Measurements from ENCODE around the gene TMED10. TPM values are rescaled to one million over a fixed set of nuclear protein-coding genes. Genes with fewer than 3 reads are reported as not detected.

Gene TMED10
- total and polyA plus RNA-seq, 2 of the 13 experiments (the other 11 are each of a cell fraction or from before 2014, with no cell fraction given): 311 to 377 TPM

DNA sequence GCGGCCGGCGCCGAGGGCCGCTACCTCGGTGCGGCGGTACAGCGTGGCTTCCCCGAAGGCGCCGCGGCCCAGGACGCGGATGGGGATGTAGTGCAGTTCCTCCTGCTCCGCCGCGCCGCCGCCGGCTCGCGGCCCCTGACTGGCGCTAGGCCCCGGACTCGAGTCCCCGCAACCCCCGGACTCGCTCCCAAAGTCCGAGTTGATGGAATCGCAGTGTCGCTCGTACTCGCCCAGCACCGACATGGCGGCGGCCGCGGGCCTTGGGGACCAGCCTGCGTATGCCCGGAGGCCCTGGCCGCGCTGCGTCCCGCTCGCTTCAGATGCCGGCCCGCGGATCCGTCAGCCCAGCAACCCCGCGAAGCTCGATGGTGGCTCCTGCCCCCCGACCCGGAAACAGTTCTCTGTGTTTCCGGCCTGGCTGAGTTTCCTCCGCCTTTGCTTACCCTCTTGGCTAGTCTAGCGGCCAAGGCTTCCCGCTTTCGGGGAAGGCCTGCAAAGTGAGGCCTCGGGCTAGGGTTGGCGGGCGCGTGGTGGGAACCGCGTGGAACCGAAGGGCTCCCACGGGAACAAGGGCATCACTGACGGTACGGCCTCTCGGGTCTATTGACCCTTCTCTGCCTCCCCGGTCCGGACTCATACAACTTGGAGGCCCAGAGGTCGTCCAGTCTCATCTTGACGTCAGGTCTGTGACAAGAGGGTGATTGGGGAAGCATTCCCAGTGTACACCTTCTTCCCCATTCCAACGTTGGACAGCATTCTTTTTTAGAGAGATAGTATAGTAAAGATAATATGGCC is 49.5 kb downstream of the TMED10 start, which contains the start of gene NEK9 (continued):
- TF ChIP-seq, protein P1, sequence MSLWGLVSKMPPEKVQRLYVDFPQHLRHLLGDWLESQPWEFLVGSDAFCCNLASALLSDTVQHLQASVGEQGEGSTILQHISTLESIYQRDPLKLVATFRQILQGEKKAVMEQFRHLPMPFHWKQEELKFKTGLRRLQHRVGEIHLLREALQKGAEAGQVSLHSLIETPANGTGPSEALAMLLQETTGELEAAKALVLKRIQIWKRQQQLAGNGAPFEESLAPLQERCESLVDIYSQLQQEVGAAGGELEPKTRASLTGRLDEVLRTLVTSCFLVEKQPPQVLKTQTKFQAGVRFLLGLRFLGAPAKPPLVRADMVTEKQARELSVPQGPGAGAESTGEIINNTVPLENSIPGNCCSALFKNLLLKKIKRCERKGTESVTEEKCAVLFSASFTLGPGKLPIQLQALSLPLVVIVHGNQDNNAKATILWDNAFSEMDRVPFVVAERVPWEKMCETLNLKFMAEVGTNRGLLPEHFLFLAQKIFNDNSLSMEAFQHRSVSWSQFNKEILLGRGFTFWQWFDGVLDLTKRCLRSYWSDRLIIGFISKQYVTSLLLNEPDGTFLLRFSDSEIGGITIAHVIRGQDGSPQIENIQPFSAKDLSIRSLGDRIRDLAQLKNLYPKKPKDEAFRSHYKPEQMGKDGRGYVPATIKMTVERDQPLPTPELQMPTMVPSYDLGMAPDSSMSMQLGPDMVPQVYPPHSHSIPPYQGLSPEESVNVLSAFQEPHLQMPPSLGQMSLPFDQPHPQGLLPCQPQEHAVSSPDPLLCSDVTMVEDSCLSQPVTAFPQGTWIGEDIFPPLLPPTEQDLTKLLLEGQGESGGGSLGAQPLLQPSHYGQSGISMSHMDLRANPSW (CRISPR knock-in tag; IDR thresholded peaks at IDR 0.05; ENCODE audit: borderline replicate concordance): peak; percentile 40; the same call in 1 of the 2 replicates
- TF ChIP-seq NFYB (CRISPR knock-in tag; IDR thresholded peaks at IDR 0.05) (no peak; the same call in 1 of the 2 replicates), HOXA7 (CRISPR knock-in tag; IDR thresholded peaks at IDR 0.05) (no peak), MAFF (IDR thresholded peaks at IDR 0.05; ENCODE audit: low read depth, low read length) (no peak), ZC3H13 (CRISPR knock-in tag; IDR thresholded peaks at IDR 0.05) (peak; percentile 71; the same call in 1 of the 2 replicates), ZNF780A (CRISPR knock-in tag; IDR thresholded peaks at IDR 0.05) (peak; percentile 78; the same call in 1 of the 2 replicates), ZFP82 (CRISPR knock-in tag; IDR thresholded peaks at IDR 0.05; ENCODE audit: borderline replicate concordance) (no peak), TP53 (CRISPR knock-in tag; conservative IDR thresholded peaks at IDR 0.05) (peak; percentile 73; the same call in 1 of the 2 replicates), EZH2 (conservative IDR thresholded peaks at IDR 0.05; ENCODE audit: low read depth, low read length) (no peak), ZBTB7A (CRISPR knock-in tag; IDR thresholded peaks at IDR 0.05) (peak; percentile 85; the same call in 1 of the 2 replicates), TAF1 (CRISPR knock-in tag; IDR thresholded peaks at IDR 0.05) (peak; percentile 96), NFIC (IDR thresholded peaks at IDR 0.05; ENCODE audit: low read length) (no peak), ZSCAN22 (CRISPR knock-in tag; IDR thresholded peaks at IDR 0.05) (0 out of 2 replicates have a peak, but pooled peaks have one; percentile 42), DPF2 (CRISPR knock-in tag; IDR thresholded peaks at IDR 0.05; ENCODE audit: borderline replicate concordance, low read depth) (no peak), POLR2G (IDR thresholded peaks at IDR 0.05; ENCODE audit: low read depth, low read length) (peak; percentile 98), HDAC1 (CRISPR knock-in tag; IDR thresholded peaks at IDR 0.05) (peak; percentile 64)
- TF ChIP-seq, protein P2, sequence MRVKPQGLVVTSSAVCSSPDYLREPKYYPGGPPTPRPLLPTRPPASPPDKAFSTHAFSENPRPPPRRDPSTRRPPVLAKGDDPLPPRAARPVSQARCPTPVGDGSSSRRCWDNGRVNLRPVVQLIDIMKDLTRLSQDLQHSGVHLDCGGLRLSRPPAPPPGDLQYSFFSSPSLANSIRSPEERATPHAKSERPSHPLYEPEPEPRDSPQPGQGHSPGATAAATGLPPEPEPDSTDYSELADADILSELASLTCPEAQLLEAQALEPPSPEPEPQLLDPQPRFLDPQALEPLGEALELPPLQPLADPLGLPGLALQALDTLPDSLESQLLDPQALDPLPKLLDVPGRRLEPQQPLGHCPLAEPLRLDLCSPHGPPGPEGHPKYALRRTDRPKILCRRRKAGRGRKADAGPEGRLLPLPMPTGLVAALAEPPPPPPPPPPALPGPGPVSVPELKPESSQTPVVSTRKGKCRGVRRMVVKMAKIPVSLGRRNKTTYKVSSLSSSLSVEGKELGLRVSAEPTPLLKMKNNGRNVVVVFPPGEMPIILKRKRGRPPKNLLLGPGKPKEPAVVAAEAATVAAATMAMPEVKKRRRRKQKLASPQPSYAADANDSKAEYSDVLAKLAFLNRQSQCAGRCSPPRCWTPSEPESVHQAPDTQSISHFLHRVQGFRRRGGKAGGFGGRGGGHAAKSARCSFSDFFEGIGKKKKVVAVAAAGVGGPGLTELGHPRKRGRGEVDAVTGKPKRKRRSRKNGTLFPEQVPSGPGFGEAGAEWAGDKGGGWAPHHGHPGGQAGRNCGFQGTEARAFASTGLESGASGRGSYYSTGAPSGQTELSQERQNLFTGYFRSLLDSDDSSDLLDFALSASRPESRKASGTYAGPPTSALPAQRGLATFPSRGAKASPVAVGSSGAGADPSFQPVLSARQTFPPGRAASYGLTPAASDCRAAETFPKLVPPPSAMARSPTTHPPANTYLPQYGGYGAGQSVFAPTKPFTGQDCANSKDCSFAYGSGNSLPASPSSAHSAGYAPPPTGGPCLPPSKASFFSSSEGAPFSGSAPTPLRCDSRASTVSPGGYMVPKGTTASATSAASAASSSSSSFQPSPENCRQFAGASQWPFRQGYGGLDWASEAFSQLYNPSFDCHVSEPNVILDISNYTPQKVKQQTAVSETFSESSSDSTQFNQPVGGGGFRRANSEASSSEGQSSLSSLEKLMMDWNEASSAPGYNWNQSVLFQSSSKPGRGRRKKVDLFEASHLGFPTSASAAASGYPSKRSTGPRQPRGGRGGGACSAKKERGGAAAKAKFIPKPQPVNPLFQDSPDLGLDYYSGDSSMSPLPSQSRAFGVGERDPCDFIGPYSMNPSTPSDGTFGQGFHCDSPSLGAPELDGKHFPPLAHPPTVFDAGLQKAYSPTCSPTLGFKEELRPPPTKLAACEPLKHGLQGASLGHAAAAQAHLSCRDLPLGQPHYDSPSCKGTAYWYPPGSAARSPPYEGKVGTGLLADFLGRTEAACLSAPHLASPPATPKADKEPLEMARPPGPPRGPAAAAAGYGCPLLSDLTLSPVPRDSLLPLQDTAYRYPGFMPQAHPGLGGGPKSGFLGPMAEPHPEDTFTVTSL (CRISPR knock-in tag; IDR thresholded peaks at IDR 0.05; ENCODE audit: borderline replicate concordance): 0 out of 2 replicates have a peak, but pooled peaks have one; percentile 19
- TF ChIP-seq, protein P3, sequence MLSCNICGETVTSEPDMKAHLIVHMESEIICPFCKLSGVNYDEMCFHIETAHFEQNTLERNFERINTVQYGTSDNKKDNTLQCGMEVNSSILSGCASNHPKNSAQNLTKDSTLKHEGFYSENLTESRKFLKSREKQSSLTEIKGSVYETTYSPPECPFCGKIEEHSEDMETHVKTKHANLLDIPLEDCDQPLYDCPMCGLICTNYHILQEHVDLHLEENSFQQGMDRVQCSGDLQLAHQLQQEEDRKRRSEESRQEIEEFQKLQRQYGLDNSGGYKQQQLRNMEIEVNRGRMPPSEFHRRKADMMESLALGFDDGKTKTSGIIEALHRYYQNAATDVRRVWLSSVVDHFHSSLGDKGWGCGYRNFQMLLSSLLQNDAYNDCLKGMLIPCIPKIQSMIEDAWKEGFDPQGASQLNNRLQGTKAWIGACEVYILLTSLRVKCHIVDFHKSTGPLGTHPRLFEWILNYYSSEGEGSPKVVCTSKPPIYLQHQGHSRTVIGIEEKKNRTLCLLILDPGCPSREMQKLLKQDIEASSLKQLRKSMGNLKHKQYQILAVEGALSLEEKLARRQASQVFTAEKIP (CRISPR knock-in tag; IDR thresholded peaks at IDR 0.05; ENCODE audit: borderline replicate concordance): no peak
- TF ChIP-seq, protein P4, sequence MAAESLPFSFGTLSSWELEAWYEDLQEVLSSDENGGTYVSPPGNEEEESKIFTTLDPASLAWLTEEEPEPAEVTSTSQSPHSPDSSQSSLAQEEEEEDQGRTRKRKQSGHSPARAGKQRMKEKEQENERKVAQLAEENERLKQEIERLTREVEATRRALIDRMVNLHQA (CRISPR knock-in tag; IDR thresholded peaks at IDR 0.05): no peak
